IPS-NIHi7 (cell line): ENCODE measurements around the gene TPM2.
A peak's percentile ranks its signal among the peaks of the same experiment; 100 is the strongest.
"Not testable (repeated sequence)": the region's sequence is repeated elsewhere in the genome, so short reads cannot be mapped to it uniquely, and the experiment has no call there.

Experiments
- DNase-seq: peaks from one replicate; pipeline ENCODE4 v3.0.0; 2012; ENCODE audit warnings: mixed read lengths; ENCODE audit errors: extremely low spot score

Gene TPM2

DNA sequence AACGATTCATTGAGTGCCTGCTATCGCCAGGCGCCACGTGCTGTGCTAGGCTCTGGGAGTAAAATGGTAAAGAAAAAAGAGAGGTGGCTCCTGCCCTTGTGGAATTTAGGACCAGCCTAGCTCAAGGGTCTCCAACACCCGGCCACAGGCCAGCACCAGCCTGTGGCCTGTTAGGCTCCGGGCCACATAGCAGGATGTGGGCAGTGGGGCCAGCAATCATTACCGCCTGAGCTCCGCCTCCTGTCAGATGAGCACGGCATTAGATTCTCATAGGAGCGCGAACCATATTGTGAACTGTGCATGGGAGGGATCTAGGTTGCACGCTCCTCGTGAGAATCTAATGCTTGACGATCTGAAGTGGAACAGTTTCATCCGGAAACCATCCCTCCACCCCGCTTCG lies 33.4 kb downstream of the TPM2 start:
- DNase-seq = no peak

DNA sequence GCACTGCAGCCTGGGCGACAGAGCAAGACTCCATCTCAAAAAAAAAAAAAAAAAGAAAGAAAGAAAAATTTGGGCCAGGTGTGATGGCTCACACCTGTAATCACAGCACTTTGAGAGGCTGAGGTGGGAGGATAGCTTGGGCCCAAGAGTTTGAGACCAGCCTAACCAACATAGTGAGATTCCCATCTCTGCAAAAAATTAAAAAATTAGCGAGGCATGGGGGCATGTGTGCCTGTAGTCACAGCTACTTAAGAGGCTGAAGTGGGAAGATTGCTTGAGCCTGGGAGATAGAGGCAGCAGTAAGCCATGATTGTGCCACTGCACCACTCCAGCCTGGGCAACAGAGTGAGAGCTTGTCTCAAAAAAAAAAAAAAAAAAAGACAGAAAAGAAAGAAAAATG lies 36.1 kb downstream of the TPM2 start:
- DNase-seq = no peak

DNA sequence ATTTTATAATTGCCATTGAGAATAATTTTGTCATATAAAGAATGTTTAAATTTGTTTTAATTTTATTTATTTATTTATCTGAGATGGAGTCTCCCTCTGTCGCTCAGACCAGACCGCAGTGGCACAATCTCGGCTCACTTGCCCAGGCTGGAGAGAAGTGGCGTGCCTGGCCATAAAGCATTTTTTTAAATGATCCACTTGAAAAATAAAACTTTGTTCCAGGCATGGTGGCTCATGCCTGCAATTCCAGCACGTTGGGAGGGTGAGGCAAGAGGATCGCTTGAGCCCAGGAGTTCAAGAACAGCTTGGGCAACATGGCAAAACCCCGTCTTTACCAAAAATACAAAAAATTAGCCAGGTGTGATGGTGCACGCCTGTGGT lies 36.9 kb downstream of the TPM2 start:
- DNase-seq = no peak

DNA sequence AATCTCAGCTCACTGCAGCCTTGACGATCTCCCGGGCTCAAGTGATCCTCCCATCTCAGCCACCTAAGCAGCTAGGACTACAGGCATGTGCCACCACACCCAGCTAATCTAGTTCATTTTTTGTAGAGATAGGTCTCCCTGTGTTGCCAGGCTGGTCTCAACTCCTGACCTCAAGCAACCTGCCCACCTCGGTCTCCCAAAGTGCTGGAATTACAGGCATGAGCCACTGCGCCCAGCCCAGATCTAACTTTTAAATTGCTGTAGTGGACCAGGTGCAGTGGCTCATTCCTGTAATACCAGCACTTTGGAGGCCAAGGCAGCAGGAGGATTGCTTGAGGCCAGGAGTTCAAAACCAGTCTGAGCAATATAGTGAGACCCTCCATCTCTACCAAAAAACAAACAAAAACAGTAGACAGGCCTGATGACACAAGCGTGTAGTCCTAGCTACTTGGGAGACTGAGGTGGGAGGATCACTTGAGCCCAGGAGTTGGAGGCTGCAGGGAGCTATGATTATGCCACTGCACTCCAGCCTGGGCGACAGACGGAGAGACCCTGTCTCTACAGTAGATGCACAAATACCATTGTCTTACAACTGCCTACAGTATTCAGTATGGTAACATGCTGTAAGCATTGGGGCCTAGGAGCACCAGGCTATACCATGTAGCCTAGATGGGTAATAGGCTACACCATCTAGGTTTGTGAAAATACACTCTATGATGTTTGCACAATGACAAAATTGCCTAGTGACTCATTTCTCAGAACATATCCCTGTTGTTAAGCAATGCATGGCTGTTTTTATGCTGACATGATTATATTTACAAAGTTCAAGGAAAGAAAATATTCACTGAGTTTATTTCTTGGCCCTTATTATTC lies 37.5 kb downstream of the TPM2 start:
- DNase-seq = no peak

DNA sequence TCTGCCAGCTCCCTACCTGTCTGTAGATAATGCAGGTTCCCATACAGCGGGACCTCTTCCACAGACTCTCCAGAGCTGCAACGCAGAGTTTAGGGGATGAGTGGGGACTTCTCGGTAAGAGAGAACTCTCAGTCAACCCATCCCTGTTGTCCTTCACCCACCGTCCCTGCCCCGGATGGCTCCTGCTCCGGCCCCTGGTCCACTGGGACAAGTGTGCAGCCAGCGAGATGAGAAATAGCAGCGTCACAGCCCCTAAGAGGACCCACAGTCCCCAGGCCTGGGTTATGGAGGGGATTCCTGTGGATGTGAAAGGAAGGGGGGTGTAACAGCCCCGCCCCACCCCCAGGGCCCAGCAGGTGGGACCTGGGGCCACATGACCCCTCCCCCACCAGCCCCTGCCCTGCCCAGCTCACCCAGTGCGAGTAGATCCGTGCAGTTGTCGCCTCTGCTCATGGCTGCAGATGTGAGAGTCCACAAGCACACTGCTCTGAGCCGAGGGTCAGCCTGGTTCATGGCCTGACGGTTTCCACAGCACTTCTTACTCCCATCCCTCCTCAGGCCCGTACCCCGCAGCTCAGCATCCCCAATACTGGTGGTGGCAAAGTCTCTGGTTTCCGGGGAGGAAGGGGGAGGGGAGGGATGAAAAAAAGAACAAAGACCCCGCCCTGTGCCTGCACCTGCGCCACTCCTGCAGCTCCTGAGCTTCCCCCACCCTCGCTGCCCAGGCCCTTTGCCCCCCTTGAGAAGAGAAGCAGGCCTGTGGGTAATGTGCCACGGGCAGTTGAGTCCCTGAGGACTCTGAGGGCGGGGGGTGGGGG lies 39.2 kb downstream of the TPM2 start, which contains the start of gene SIT1:
Gene SIT1, minus strand, starts transcription at position 591 of the 818 bp plus-strand sequence. Its CDS starts 78 bp downstream, at position 513.
- DNase-seq = no peak

DNA sequence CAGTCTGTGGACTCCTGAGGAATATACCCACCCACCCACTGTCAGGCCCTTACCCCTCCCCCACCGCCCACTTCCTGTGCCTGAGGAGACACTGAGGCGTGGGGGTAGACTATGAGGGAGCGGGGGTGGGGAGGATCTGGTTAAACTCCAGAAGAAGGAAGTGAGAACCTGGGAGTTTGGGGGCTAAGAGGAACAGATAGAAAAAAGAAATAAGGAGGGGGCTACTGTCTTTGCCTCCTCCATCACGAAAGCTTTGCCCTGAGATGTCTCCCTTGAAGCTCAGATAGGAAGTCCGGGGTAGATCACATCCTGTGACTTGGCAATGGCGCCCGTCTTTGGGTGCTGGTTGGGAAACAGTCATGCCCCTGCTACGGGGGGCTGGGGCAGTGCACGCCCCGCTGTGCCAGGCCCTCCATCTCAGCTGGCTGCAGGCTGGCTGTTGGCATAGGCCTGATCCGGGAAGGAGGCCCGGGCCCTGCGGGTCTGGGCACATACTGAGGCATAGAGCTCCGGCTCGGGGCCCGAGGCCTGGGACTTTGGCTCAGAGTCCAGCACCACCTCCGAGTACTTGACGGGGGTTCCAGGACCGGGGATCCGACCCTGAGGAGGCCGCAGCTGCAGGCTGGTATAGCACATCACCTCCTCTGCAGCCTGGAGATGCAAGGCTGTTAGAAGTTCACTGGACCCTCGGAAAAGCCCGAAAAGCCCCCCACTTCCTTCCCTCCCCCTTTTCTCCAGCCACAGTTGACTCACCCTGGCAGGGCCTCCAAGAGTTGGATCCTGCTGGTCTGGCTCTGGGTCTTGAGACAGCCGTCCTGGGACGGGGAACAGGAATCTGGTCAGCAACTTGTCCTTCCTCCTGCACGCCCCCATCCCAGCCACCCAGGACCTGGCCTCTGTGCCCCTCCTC lies 40.0 kb downstream of the TPM2 start:
- no peak for DNase-seq

DNA sequence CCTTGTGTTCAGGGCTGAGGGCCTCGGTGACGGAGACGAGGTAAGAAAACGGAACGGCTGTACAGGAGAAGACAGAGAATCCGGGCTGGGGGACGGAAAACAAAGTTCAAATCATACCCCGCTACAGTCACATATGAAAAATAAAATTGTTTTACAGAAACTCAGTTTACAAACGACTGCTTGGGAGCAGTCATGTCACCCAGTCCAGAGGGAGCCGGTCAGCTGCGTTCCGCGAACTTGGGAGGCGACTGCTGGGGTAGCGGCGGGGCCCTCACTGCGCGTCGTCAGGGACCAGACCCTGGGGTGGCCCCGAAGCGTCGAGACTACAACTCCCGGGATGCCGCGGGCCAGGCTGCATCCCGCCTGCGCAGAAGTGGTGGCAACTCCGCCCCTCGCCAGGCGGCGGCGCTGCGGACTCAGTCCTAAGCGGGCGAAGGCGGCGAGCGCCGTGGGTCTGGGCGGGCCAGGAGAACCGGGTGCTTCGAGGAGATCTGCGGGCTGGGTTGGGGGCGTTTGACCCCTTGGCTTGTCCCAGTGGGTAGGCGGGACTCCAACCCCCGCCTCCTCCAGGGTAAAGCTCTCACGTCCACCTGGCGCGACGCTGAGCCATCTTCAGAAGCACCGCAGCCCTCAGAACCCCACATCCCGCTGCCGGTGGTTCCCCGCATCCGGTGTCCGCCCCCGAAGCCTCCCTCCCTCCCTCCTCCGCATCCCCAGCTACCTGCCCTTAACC lies 43.0 kb downstream of the TPM2 start:
- peak; percentile 95 for DNase-seq

DNA sequence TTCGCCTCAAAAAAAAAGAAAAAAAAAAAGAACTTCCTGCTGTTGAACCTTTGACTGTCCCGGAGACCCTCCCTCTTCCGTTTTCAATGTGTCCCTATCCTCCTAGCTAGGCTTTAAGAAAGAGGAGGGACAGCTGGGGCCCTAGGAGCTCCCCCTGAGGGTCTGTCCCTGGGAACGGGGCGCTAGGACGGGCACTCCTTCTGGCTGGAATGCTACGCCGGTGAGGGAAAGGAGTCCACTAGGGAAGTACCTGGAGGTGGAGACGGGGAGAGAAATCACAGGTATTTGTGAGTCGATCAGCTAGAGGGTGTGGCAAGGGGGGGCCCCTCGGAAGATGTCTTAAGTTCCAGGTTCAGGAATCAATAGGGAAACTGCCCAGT lies 43.6 kb downstream of the TPM2 start:
- peak; percentile 78 for DNase-seq

DNA sequence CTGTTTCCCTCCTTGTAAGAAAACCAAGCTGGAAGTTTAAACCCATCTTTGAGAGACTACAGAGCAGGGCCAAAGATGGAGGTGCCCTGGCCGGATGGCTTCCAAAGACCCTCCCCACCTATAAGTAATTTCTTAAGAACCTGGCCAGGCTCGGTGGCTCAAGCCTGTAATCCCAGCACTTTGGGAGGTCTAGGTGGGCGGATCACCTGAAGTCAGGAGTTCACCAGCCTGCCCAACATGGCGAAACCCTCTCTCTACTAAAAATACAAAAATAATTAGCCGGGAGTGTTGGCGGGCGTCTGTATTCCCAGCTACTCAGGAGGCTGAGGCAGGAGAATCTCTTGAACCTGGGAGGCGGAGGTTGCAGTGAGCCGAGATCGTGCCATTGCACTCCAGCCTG lies 44.0 kb downstream of the TPM2 start:
- DNase-seq = not testable (repeated sequence)

DNA sequence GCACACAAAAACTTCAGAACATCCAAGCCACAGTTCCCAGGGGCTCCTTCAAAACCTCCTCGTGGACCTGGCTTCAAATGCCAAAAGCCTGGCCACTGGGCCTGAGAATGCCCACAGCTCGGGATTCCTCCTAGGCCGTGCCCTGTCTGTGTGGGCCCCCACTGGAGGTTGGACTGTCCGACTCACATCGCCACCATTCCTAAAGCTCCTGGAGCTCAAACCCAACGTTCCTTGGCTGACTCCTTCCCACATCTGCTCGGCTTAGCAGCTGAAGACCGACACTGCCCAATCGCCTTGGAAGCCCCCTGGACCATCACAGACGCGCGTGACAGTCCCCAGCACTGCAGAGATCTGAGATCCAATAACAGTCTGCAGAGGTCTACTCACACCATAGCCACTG lies 46.7 kb downstream of the TPM2 start:
- DNase-seq = no peak

DNA sequence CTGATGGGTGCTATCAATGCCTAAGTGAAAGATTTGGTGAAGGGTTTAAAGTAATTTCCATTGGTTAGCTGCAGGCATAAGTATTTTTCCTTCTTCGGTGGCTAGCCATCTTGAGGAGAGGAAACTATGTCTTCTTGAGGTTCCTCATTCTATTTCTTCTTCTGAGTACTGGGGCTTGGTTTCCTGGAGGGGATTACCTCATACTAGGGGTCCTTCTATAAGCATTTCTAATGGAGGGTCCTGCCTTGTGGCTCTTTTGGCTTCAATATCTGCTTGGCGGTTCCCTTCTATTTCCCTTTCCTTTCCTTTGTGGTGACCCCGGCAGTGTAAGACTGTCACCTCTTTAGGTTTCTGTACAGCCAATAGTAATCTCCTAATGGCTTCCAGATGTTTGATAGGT lies 48.2 kb downstream of the TPM2 start:
- DNase-seq = not testable (repeated sequence)

DNA sequence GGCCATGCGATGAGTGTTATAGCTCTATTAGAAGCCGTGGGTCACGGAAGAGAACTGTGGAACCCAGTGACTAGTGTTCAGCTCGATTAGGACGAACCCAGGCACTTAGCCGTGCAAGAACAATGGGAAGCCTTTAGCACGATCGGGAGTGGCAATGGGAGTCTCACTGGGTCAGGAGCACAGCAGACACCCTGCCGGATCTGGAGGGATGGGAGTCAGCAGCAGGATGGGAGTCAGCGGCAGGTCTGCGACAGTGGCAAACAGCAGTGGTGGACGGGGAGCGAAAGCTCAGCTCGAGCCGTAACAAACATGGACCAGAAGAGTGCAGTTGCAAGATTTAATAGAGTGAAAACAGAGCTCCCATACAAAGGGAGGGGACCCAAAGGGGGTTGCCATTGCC lies 49.3 kb downstream of the TPM2 start:
- not testable (repeated sequence) for DNase-seq

DNA sequence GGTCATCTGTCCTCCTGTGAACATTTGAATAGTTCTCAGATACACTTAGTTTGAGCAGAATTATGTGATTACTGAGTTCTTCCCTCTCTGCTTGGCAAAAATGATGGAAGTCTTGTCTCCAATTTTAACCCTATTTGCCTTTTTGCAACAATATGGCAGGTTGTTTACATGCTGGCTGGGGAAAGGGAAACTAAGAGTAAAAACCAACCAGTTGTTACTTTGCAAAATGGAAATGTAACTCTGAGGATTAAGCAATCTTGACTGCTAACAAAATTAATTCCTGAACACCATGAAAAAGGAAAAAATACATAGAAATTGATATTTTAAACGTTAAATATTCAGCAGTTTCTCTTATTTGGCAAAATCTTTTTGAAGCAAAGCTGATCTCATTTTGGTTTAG lies 50.1 kb downstream of the TPM2 start:
- DNase-seq = no peak

DNA sequence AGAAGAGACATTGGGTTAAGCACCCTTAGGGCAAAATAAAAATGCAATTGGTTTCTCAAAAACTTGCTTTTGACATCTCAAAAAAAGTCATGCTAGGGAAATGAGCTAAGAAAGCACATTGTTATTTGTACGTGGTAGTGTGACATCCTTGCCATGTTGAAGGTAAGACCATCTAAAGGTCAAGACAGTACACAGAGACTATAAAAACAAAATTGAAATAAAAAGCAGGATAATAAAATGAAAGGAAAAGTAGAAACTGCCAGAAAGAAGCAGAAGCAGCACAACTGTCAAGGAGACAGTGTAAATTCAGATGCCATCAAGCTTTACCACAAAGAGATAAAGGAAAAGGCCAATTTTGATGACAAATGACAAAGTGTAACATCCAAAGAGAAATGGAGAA lies 50.5 kb downstream of the TPM2 start:
- not testable (repeated sequence) for DNase-seq

DNA sequence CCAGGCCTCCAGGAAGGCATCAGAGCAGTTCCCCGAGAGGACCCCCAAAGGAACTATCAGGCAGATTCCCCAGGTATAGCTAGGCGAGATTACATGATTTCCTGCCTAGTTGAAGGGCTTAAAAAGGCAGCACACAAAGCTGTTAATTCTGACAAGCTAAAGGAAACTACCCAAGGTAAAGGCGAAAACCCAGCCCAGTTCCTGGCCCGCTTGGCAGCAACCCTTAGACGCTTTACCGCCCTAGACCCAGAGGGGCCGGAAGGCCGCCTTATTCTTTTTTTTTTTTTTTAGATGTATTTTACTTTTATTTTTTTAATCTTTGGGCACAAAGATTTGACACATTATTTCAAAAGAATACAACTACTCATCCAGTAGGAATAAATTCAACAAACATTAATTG lies 51.0 kb downstream of the TPM2 start:
- not testable (repeated sequence) for DNase-seq

DNA sequence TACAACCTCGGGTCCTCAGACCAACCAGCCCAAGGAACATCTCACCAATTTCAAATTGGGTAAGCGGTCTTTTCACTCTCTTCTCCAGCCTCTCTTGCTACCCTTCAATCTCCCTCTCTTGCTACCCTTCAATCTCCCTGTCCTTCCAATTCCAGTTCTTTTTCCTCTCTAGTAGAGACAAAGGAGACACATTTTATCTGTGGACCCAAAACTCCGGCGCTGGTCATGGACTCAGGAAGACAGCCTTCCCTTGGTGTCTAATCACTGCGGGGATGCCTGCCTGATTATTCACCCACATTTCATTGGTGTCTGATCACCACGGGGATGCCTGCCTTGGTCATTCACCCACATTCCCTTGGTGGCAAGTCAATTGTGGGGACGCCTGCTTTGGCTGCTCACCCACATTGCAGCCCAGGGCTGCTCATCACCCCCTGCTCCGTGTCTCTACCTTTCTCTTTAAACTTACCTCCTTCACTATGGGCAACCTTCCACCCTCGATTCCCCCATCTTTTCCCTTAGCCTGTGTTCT lies 52.2 kb downstream of the TPM2 start:
- DNase-seq = not testable (repeated sequence)

DNA sequence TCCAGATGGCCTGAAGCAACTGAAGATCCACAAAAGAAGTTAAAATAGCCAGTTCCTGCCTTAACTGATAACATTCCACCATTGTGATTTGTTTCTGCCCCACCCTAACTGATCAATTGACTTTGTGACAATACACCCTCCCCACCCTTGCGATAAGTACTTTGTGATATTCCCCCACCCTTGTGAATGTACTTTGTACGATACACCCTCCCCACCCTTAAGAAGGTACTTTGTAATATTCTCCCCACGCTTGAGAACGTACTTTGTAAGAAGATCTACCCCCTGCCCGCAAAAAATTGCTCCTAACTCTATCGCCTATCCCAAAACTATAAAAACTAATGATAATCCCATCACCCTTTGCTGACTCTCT lies 52.9 kb downstream of the TPM2 start:
- not testable (repeated sequence) for DNase-seq

DNA sequence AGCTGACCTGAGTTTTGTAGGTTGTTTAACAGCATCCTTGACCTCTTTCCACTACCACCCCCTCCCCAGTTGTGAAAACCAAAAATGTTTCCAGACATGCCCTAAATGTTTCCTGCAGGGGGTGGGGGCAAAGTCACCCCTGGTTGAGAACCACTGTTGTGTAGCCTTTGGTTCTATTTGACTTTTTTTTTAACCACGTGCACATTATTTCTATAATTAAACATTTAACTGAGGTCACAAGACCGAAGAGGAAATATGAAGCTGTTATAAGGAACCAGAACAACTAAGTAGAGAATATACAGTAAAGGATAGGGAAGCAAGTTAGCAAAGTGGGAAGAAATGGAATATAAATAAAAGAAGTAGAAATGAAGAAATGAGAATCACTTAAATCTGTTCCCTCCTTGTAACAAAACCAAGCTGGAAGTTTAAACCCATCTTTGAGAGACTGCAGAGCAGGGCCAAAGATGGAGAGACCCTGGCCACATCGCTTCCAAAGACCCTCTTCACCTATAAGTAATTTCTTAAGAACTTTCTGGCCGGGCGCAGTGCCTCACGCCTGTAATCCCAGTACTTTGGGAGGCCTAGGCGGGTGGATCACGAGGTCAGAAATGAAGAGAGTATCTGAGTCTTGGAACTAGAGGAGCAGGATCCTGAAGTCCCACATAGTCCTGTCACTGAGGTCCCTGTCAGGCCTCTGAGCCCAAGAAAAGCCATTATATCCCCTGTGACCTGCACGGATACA lies 53.4 kb downstream of the TPM2 start:
- DNase-seq = no peak

DNA sequence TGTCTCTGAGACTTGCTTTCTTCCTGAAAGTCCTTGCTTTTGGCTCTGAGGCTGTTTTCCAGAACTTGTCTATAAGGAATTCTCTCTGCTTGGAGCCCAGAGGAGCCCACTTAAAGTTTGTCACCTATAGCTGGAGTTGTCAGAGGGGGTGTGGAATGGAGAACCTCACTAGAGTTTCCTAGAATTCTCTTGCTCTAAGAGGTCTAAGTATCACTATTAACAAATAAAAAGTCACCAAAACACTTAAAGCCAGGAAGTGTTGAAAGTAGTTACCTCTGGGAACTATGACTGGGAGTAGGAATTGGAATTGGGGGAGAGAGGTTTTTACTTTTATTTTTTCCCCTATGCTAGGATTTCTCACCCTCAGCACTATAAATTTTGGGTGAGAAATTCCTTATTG lies 54.0 kb downstream of the TPM2 start:
- DNase-seq = no peak
